ENCODE data around the gene PHF21B. TPM values are rescaled to one million over a fixed set of nuclear protein-coding genes. Genes with fewer than 3 reads are reported as not detected.

The PHF21B gene
- total RNA-seq, 1 donor from 2014 or later, result 6.7 TPM

DNA sequence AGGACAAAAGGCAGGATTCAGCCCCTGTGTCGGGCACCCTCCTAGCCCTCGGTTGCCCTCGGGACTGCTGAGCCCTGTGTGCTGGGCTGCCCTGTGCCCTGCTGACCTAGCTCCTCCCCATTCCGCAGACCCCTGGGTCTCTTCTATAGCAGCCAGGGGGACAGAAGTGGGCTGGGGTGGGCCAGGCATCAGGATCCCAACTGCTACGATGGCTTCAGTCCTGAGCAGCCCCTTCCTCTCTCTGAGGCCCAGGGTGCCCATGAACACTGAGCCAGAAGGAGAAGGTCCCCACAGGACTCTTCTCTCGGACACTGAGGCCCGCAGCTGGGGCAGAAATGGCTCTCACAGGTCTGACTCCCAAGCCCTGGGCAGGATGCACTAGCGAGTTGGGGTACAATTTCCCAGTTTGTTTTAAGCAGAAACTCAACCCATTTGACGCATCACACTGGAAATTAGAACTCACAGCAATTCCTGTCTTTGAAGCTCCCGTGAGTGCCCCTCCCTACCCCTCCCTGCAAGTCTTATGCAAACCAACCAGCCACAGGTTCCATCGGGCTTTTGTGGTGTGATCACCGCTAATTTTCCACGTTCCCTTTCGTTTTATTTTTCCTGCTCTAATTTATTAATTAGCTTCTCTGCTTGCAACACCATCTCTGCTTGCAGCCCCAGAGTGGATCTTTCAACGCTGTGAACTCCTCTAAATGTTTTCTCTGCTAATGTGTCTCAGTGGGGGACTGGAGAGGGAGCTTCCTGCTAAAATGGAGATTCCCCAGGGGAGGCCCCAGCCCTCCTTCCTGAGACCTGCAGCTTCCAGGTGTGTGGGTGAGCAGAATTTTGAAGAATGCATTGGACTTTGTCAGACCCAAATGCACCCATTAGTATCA lies 56.7 kb downstream of the PHF21B start:
- Histone ChIP-seq H3K79me2 (ENCODE audit: low read depth) (peaks cover 83% of the 10 kb centered on the region), H3K4me2 (peak overlapping the region; percentile 49), H3K27me3 (no peaks in the 10 kb centered on the region), H4K20me1 (ENCODE audit: low read depth) (peaks cover 76% of the 10 kb centered on the region), H3K4me3 (no peak overlapping the region), H2AFZ (replicated peaks) (no peak overlapping the region), H3K27ac (peak overlapping the region; percentile 53), H3K9me3 (ENCODE audit: low read depth) (peaks cover 5% of the 10 kb centered on the region), H3K9ac (no peak overlapping the region), H3K4me1 (peaks cover 44% of the 10 kb centered on the region), H3F3A (ENCODE audit: low read depth) (peaks cover 38% of the 10 kb centered on the region), H3K36me3 (no peaks in the 10 kb centered on the region)
- no peak for TF ChIP-seq EZH2 (IDR thresholded peaks at IDR 0.05)
- TF ChIP-seq, protein P1, sequence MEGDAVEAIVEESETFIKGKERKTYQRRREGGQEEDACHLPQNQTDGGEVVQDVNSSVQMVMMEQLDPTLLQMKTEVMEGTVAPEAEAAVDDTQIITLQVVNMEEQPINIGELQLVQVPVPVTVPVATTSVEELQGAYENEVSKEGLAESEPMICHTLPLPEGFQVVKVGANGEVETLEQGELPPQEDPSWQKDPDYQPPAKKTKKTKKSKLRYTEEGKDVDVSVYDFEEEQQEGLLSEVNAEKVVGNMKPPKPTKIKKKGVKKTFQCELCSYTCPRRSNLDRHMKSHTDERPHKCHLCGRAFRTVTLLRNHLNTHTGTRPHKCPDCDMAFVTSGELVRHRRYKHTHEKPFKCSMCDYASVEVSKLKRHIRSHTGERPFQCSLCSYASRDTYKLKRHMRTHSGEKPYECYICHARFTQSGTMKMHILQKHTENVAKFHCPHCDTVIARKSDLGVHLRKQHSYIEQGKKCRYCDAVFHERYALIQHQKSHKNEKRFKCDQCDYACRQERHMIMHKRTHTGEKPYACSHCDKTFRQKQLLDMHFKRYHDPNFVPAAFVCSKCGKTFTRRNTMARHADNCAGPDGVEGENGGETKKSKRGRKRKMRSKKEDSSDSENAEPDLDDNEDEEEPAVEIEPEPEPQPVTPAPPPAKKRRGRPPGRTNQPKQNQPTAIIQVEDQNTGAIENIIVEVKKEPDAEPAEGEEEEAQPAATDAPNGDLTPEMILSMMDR (IDR thresholded peaks at IDR 0.05), result no peak
- no peak for TF ChIP-seq EZH2phosphoT487 (IDR thresholded peaks at IDR 0.05)
- H3K36me3 Mint-ChIP-seq, result peaks cover 35% of the 10 kb centered on the region
- no peak overlapping the region for H3K4me3 Mint-ChIP-seq
- H3K27ac Mint-ChIP-seq, result peak overlapping the region; percentile 34
- H3K4me1 Mint-ChIP-seq, result peaks cover 39% of the 10 kb centered on the region
- H3K27me3 Mint-ChIP-seq (ENCODE audit: insufficient read depth, low read depth), result peaks cover 3% of the 10 kb centered on the region
- H3K9me3 Mint-ChIP-seq, result peaks cover 19% of the 10 kb centered on the region
- DNase-seq (ENCODE audit: low spot score), result no peak

DNA sequence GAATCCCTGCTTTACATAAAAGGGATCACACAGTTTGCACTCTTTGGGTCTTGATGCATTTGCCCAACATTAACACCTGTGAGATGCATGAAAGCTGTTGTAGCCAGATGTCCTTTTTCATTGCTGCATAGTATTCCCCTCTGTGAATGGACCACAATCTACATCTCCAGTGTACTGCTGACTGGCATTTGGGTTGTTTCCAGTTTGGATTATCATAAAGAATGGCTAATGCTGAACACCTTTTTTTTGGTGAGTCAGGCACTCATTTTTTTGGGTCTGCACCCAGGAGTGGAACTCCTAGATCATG lies 58.3 kb downstream of the PHF21B start:
- Mint-ChIP-seq H3K4me3 (no peak overlapping the region), H3K27me3 (ENCODE audit: insufficient read depth, low read depth) (peaks cover 3% of the 10 kb centered on the region), H3K36me3 (peaks cover 39% of the 10 kb centered on the region), H3K4me1 (peaks cover 28% of the 10 kb centered on the region), H3K9me3 (peaks cover 19% of the 10 kb centered on the region), H3K27ac (no peak overlapping the region)
- H3K36me3 ChIP-seq, result no peaks in the 10 kb centered on the region
- H3K27me3 ChIP-seq, result no peaks in the 10 kb centered on the region
- H3K4me2 ChIP-seq, result no peak overlapping the region
- no peak overlapping the region for H3K4me3 ChIP-seq
- TF ChIP-seq EZH2 (IDR thresholded peaks at IDR 0.05) (no peak), EZH2phosphoT487 (IDR thresholded peaks at IDR 0.05) (no peak)
- TF ChIP-seq, protein P1 (IDR thresholded peaks at IDR 0.05), result no peak
- no peak overlapping the region for H2AFZ ChIP-seq (replicated peaks)
- DNase-seq (ENCODE audit: low spot score), result no peak
- H3K4me1 ChIP-seq, result peaks cover 28% of the 10 kb centered on the region
- H4K20me1 ChIP-seq (ENCODE audit: low read depth), result peaks cover 78% of the 10 kb centered on the region
- peaks cover 91% of the 10 kb centered on the region for H3K79me2 ChIP-seq (ENCODE audit: low read depth)
- peaks cover 22% of the 10 kb centered on the region for H3F3A ChIP-seq (ENCODE audit: low read depth)
- peaks cover 5% of the 10 kb centered on the region for H3K9me3 ChIP-seq (ENCODE audit: low read depth)
- H3K27ac ChIP-seq, result no peak overlapping the region
- no peak overlapping the region for H3K9ac ChIP-seq

DNA sequence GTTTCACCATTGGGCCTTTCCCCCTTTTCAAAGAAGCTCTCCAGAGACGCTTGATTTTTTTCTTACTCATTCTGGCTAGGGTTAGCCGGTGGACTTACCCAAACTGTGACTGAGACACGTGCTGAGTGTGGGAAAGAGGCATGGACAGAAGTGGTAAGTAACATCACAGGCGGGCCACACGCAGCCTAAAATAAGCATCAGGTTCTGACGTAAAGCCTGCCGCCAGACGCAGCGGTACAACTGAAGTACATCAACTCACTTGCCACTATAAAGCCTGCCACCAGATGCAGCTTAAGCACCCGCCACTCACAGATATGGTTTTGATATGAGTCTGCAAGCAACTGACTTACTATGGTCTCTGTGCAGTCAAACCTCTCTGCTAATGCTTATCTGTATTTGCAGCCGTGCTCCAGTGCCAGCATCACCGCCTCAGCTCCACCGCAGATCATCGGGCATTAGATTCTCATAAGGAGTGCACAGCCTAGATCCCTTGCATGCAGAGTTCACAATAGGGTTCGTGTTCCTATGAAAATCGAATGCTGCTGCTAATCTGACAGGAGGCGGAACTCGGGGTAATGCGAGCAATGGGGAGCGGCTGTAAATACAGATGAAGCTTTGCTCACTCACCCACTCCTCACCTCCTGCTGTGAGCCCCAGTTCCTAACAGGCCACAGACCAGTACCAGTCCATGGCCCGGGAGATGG lies 58.8 kb downstream of the PHF21B start:
- Mint-ChIP-seq H3K4me1 (peaks cover 30% of the 10 kb centered on the region), H3K27ac (peak overlapping the region; percentile 37), H3K36me3 (peaks cover 39% of the 10 kb centered on the region), H3K9me3 (peaks cover 19% of the 10 kb centered on the region), H3K4me3 (no peak overlapping the region), H3K27me3 (ENCODE audit: insufficient read depth, low read depth) (peaks cover 3% of the 10 kb centered on the region)
- TF ChIP-seq, protein P1 (IDR thresholded peaks at IDR 0.05), result no peak
- TF ChIP-seq EZH2 (IDR thresholded peaks at IDR 0.05) (no peak), EZH2phosphoT487 (IDR thresholded peaks at IDR 0.05) (no peak)
- peaks cover 20% of the 10 kb centered on the region for H3F3A ChIP-seq (ENCODE audit: low read depth)
- peaks cover 78% of the 10 kb centered on the region for H4K20me1 ChIP-seq (ENCODE audit: low read depth)
- no peaks in the 10 kb centered on the region for H3K36me3 ChIP-seq
- peaks cover 5% of the 10 kb centered on the region for H3K9me3 ChIP-seq (ENCODE audit: low read depth)
- peaks cover 89% of the 10 kb centered on the region for H3K79me2 ChIP-seq (ENCODE audit: low read depth)
- no peak overlapping the region for H2AFZ ChIP-seq (replicated peaks)
- H3K27ac ChIP-seq, result no peak overlapping the region
- no peak overlapping the region for H3K4me2 ChIP-seq
- H3K4me3 ChIP-seq, result no peak overlapping the region
- H3K4me1 ChIP-seq, result peaks cover 27% of the 10 kb centered on the region
- H3K27me3 ChIP-seq, result no peaks in the 10 kb centered on the region
- H3K9ac ChIP-seq, result no peak overlapping the region
- DNase-seq (ENCODE audit: low spot score), result no peak

Data from neural progenitor cell (in vitro differentiated cells).